SH-SY5Y (cell line): Measurements from ENCODE around the gene CUEDC1.

Experiments
- GATA2 ChIP-seq: IDR thresholded peaks from 2 replicates; pipeline ENCODE4 v1.6.1; 2011; ENCODE audit warnings: mild to moderate bottlenecking, low read depth, low read length
- GATA3 ChIP-seq: IDR thresholded peaks from 2 replicates; pipeline ENCODE4 v1.6.1; 2011; ENCODE audit warnings: low read depth, mild to moderate bottlenecking, low read length, moderate library complexity

Gene CUEDC1, protein sequence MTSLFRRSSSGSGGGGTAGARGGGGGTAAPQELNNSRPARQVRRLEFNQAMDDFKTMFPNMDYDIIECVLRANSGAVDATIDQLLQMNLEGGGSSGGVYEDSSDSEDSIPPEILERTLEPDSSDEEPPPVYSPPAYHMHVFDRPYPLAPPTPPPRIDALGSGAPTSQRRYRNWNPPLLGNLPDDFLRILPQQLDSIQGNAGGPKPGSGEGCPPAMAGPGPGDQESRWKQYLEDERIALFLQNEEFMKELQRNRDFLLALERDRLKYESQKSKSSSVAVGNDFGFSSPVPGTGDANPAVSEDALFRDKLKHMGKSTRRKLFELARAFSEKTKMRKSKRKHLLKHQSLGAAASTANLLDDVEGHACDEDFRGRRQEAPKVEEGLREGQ

DNA sequence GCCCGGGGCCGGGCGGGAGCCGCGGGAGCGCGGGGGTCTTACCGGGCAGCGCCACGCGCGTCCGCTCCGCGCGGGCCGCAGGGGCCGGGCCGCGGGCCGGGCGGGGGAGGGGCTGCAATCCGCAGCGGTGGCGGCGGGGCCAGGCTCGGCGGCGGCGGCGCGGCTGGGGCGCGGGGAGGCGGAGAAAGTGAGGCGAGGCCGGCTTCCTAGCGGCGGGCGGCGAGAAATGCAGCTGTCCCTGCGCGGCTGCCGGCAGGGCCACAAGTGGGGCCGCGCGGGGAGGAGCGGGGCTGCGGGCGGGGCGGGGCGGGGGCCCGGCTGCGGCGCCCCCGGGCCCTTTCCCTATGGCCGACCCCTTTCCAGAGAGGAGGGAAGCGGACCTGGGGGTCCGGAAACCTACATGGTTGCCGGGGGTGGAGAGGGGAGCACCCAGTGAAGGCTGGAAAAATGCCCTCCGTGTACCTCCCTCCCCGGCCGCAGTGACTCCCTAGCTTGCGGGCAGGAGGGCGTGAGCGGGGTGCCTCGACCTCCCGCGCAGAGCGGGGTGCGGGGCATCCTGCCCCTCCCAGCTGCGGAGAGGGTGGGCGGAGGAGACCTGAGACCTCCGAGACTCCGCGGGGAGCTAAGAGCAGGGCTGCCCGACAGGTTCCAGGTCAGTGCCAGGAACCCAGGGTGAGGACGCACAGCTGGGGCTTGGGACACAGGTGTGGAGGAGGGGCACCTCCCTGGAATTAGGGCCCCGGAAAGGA lies at the start of gene CUEDC1:
Gene CUEDC1, minus strand, starts transcription at position 230 of the 749 bp plus-strand sequence. CDS start 69,848 bp downstream, outside the sequence.
- TF ChIP-seq GATA2 (no peak), GATA3 (no peak)

DNA sequence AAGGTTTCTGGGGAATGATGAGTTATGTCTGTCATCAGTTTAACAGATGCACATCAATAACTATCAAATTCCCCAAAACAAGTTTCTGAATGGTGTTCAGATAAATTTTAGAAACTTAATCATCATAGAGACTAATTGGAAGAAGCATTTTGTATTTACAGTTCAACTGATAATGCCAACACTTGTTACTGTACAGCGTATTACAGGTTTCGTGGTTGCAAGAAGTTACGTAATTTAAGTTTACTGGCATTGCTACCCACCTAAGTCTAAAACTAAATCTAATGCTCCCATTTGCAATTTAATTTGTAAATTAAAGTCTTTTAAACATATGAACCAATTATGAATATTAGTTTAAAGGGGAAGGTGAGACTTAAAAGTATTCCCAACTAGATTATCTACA lies 48.8 kb upstream of the CUEDC1 start:
- no peak for TF ChIP-seq GATA3
- TF ChIP-seq GATA2: no peak

DNA sequence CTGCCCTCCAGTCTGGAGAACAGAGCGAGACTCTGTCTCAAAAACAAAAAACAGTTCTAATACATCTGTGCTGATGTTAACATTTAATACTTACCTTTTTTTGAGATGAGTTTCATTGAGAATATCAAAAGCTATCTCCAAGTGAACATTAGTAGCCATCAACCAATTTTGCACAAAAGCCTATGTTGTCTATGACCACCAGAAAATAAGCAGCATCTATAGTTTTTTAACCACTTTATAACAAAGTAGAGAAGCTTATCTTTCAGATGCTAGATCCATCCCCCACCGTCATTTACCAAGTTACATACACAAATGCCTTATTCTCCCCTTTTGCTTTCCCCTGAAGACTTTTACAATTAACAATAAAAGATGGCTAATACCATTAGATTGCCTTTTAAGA lies 47.8 kb upstream of the CUEDC1 start:
- TF ChIP-seq GATA2: no peak
- TF ChIP-seq GATA3: no peak

- TF ChIP-seq GATA3: no peak
- TF ChIP-seq GATA2: no peak
Observed at GRCh38 chr17:58002154-58002948, 47.1 kb upstream of the CUEDC1 start.

DNA sequence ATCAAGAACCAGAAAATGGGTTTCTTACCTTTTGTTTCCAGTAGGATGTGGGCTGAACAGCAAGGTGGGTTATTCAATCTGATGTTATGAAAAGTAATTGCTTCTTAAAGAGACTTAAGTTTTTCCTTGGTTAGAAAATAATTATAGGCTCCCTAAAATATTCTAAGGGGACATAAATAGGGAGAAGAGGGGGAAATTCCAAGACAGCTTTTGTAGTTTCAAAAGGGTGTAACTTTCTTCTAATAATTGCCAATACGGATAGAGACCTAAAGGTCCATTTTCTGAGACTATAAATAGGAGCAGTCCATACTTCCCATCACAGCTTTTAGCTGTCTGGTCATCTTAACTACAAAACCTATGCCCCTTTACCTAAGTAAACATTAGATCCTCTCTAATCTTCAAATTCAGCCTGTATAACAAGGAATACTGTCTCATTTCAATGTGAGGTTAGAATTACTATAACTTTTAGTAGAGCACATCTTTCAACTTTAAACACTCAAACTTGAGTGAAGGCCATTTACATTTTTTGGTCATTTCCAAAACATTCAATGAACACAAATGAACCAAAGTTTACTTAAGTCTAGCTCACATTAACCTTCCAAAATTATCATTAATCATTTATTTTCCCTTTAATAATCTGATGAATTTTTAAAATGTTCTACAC lies 46.4 kb upstream of the CUEDC1 start:
- no peak for TF ChIP-seq GATA2

DNA sequence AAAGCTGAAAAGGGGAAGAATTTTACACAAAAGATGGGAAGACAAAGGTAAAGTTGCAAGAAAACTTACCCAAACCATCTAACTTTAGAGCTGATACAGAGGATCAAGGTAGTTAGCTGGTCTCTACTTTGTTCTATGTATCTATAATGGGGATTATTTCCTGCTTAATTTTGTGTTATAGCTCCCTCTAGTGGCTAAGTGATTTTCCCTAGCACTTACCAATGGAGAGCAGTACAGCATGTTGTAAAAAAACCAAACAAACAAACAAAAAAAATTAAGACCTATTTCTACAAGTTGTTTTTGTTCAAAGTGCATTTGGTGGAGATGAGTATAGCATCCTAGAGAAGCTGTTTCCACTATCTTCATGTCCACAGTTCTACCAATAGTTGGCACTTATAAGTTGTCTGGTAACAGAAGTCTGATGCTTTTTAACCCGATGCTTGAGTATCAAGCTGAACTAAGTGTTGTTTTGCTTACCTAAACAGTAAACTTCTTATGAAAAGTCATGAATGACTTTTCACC lies 44.3 kb upstream of the CUEDC1 start:
- no peak for TF ChIP-seq GATA2
- TF ChIP-seq GATA3: no peak

DNA sequence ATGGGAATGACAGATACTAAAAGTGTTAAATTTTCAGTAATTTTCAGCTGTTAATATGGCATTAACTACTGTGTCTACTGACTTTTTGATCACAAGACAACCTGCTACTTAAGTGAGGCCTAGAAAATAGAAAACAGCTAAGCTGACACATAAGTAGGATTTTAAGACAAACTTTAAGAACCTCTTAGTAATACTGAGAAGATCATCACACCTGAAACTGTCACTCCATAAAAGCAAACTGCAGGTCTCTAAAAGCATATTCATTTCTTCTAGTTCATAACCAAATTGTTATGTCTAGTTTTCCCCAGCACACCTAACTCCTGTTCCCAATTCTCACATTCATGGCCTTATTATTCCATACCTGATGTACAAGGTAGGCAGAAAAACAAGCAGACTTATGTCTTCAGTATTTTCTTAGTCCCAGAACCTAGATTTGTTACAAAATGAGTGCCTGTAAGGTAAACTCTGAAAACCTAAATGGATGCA lies 43.8 kb upstream of the CUEDC1 start:
- no peak for TF ChIP-seq GATA2
- TF ChIP-seq GATA3: no peak

DNA sequence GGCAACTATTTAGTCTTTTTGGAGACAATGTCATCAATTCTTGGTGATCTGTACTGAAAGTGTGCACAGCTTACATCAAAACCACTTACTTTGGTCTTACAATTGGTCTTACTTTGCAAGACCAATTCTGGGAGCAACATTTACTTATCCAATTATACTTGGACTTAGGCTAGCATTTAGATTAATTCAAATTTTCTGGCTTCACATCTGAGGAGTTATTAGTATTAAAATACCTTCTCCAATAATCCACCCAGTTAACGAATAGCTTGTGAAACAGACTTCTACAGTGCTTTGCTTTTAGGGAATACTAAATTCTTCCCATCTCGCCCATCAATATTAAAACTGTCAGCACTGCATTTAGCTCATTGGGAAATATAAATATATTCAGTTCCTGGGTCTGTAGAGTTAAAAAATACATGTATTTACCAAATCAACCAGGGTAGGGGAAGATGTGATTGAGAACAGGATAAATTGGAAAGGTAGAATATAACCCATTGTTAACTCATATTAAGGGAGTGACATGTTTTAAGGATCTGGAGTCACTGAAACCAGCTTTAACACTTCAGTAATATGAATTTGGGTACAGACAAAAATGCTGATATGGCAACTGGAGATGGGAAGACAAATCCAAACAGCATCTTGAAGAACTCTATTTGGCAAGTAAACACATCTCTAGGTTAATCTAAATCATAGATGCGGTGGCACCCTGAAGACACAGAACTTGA lies 42.0 kb upstream of the CUEDC1 start:
- TF ChIP-seq GATA2 (no peak), GATA3 (no peak)

DNA sequence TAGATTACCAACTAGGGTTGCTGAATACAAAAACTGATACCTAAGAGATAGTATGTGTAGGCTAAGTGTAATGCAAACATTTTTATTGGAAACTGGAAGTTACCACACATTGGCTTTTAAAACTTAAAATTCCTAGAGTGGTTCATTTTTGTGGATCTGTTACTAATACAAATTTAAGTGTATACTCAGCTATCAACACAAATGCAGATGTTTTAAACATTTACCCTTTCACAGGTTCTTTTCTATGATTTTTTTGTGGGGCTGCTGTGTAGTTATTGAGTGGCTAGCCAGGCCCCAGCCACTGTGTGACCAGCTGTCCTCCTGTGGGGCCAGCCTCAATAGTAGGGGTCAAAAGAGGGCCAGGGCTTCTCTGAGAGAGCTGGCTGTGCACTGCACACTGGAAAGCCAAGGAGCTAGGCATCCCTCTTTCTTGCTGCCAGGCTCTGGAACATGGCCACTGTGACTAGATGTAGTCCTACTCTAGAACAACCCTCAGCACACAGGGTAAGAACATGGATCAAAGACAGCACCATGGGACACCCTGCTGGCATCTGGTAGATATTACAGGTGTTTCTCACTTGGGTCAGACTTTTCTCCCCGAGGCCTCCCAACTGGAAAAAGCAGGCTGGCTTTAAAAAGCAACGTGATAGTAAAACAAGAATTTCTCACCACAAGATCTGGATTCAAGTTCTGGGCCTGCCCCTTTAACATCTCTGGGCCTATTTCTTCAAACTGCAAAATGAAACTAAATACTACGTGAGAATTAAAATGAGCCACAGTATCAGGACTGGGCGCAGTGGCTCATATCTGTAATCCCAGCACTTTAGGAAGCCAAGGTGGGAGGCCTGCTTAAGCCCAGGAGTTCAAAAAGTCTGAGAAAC lies 40.1 kb upstream of the CUEDC1 start:
- TF ChIP-seq GATA2 (no peak), GATA3 (no peak)

DNA sequence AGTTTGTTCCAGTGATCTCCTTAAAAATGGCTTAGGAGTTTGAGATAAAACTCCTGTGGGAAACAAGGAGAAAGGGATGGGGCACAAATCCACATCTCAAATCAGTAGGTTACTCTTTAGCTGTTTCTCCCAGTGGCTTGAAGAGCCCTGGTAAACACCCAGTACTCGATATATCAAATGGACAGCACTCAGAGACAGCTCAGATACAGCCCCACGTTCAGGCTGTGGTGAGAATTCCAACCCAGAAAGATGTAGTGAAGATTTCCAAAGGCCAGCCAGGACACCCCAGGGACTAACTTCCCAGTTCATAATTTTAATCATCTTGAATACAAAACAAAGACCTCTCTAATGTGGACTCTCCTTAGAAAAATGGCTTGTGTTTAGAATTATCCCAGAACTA lies 39.2 kb upstream of the CUEDC1 start:
- TF ChIP-seq GATA2 (no peak), GATA3 (no peak)

- no peak for TF ChIP-seq GATA3
- TF ChIP-seq GATA2: no peak
Observed at GRCh38 chr17:57993471-57994365, 38.5 kb upstream of the CUEDC1 start.
